Amniotic stem cell (primary cell): ENCODE data around the gene CUTC.
"Not testable (repeated sequence)": the region's sequence is repeated elsewhere in the genome, so short reads cannot be mapped to it uniquely, and the experiment has no call there.

ENCODE experiments used
- DNase-seq: peaks from one replicate; lab custom pipeline; 2025; lab: John Stamatoyannopoulos, UW

Gene CUTC, protein sequence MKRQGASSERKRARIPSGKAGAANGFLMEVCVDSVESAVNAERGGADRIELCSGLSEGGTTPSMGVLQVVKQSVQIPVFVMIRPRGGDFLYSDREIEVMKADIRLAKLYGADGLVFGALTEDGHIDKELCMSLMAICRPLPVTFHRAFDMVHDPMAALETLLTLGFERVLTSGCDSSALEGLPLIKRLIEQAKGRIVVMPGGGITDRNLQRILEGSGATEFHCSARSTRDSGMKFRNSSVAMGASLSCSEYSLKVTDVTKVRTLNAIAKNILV

GRCh38 chr10:99732033-99732842 lies at the start of gene CUTC, which contains the start of gene COX15:
TSS of gene CUTC (plus strand) at chr10:99732234. CDS start at chr10:99732349, 115 bp downstream.
TSS of gene COX15 (minus strand) at chr10:99732127. CDS start at chr10:99732049, 78 bp downstream.
- peak; percentile 91 for DNase-seq

- DNase-seq = no peak
These were observed 49.3 kb upstream of the CUTC start for GRCh38 chr10:99682752-99683151.

GRCh38 chr10:99685597-99685967 lies 46.5 kb upstream of the CUTC start:
- DNase-seq = no peak

DNA sequence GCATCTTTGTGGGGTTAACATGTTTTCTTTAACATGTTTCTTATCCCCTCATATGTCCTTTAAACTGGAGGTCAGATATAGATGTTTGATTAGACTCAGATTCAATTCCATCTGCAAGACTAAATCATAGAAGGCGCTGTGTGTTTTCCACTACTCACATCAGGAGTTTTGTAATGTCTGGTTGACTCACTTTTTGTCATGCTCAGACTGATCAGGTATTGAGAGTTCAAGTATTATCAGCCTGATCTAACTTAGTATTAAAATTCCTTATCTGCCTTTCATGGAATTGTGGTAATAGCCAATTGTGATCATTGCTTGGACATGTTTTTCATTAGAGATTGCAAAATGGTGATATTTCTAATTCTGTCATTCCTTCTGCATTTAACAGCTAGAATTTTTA lies 42.6 kb upstream of the CUTC start:
- DNase-seq = no peak

DNA sequence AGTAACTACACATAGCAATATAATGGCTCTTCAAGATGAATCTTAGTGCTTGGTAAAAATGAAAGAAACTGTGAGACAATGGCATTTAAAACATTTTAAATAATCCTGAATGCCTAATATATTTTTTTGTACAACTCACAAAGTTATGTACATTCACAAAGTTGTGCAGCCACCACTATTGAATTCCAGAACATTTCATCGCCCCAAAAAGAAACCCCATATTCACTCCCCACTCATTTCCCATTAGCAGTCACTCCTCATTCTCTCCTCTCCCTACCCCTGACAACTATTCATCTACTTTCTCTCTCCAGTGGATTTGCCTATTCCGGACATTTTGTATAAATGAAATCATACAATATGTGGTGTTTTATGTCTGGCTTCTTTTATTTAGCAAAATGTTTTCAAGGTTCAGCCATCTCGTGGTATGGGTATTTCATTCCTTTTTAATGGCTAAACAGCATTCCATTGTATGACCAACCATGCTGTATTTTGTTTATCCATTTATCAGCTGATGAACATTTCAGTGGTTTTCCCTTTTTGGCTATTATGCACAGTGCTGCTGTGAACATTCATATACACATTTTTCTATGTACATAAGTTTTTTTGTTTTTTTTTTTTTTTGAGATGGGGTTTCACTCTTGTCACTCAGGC lies 38.0 kb upstream of the CUTC start:
- peak; percentile 56 for DNase-seq

- DNase-seq = no peak
These were observed 36.3 kb upstream of the CUTC start for GRCh38 chr10:99695761-99696160.

DNA sequence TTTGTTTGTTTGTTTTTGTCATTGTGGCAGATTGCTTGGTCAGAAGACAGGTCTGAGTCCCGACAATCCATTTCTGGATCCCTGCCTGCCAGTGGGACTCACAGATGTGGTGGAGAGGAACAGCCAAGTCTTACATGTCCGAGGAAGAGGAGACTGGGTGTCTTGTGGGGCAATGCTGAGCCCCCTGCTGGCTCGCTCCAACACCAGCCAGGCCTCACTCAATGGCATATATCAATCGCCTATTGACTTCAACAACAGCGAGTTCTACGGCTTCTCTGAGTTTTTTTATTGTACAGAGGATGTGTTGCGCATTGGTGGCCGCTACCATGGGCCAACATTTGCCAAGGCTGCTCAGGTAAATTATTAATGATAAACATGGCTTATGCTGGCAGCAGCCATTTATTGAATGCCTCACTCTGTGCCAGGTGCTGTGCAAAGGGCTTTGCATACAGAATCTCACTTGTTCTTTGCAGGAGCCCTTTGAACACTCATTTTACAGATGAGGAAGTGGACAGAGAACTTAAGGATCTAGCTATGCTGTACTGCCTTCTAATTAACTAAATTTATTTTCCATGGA lies 33.4 kb upstream of the CUTC start:
- no peak for DNase-seq

GRCh38 chr10:99700649-99701048 lies 31.4 kb upstream of the CUTC start:
- DNase-seq = no peak

- no peak for DNase-seq
These were observed 23.5 kb upstream of the CUTC start for GRCh38 chr10:99708428-99709012.

- DNase-seq = peak; percentile 25
These were observed 22.4 kb upstream of the CUTC start for GRCh38 chr10:99709480-99710229.

DNA sequence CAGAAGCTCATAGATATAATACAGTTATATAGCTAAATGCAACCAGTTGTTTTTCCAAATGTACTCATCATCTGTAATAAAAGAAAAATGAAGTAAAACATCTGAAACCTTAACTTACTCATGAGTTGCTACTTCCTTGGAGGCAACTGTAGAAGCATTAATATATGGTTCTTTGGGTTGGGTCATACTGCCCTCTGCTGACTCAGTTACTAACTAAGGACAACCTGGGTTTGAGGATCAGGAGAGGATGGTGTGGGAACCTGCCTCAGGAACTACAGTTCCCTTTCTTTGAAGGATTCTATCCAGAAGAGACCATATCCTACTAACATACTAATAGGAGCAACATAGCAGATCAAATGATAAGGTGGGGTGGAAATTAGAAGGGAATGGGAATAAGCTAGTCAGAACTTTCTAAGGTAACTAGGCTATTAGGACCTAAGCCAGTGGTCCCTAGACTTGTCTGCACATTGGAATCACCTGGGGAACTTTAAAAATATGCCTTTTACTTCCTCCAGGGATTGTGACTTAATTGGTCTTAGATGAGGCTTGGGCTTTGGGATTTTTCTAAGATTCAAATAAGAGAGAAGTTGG lies 20.8 kb upstream of the CUTC start:
- peak; percentile 22 for DNase-seq

- DNase-seq = no peak
These were observed 17.6 kb upstream of the CUTC start for GRCh38 chr10:99714446-99714845.

- DNase-seq = no peak
These were observed 11.6 kb upstream of the CUTC start for GRCh38 chr10:99720387-99720786.

- DNase-seq = no peak
These were observed 2.0 kb upstream of the CUTC start for GRCh38 chr10:99730026-99730425.

GRCh38 chr10:99731306-99732032 lies 565 bp upstream of the CUTC start:
- no peak for DNase-seq

- no peak for DNase-seq
These were observed 1.3 kb downstream of the CUTC start for GRCh38 chr10:99733366-99733765.

DNA sequence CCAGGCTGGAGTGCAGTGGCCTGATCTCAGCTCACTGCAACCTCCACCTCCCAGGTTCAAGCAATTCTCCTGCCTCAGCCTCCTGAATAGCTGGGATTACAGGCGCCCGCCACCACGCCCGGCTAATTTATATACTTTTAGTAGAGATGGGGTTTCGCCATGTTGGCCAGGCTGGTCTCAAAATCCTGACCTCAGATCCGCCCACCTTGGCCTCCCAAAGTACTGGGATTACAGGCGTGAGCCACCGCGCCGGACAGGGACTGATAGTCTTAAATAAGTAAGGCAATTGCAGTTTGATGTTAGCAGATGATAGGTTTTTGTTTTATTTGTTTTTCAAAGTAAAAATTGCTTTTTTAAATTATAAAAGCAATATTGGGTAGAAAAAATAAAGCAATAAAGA lies 2.1 kb downstream of the CUTC start:
- DNase-seq = not testable (repeated sequence)

GRCh38 chr10:99740260-99740659 lies 8.2 kb downstream of the CUTC start:
- DNase-seq = no peak

DNA sequence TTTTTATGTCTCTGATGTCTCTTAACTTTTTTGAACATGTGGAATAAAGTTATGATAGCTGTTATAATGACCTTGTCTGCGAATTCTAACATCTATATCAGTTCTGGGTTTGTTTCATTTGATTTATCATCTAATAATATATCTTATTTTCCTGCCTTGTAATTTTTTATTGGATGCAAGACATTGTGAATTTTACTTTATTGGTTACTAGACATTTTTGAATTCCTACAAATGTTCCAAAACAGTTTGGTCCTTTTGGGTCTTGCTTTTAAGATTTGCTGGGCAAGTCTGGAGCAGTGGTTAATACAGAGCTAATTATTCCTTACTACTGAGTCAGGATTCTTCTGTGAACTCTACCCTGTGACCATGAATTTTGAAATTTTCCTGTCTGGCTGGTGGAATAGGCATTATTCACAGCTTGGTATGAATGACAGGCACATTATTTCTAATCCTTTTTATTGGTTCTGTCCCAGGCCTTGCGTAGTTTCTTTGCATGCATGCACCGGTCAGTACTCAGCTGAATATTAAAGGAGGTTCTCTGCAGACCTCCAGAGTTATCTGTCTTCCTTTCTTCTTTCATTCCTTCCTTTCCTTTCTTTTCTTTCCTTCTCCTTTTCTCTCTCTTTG lies 9.0 kb downstream of the CUTC start:
- no peak for DNase-seq

DNA sequence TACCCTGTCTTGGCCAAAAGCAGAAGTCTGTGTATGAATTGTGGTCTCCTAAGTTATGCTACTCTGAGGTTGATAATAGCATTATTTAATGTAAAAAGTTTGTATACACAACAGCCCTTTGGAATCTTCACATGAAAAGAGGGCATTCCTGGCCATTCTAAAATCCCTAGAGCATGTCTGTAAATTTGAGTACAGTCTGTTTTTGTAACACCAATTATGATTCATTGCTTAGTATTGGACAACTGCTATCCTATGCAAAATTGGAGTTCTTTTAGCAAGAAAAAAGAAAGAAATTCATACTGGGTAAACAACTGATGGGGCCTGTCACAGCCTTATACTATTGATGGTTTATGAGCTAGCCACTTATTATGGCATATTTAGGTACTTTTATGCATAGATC lies 10.2 kb downstream of the CUTC start:
- DNase-seq = peak; percentile 10
